Measurements from ENCODE around the gene TTC7B.

Gene TTC7B

GRCh38 chr14:90639641-90640040 is 176.6 kb downstream of the TTC7B start:
- TF ChIP-seq GATA3 (IDR thresholded peaks at IDR 0.05; ENCODE audit: low read depth, low read length) (no peak), GATA2 (IDR thresholded peaks at IDR 0.05; ENCODE audit: low read depth, low read length) (no peak)

- no peak for TF ChIP-seq GATA2 (IDR thresholded peaks at IDR 0.05; ENCODE audit: low read depth, low read length)
- TF ChIP-seq GATA3 (IDR thresholded peaks at IDR 0.05; ENCODE audit: low read depth, low read length) = no peak
Measured at GRCh38 chr14:90632871-90633270, 183.4 kb downstream of the TTC7B start.

- TF ChIP-seq GATA3 (IDR thresholded peaks at IDR 0.05; ENCODE audit: low read depth, low read length) = no peak
- TF ChIP-seq GATA2 (IDR thresholded peaks at IDR 0.05; ENCODE audit: low read depth, low read length) = no peak
Measured at GRCh38 chr14:90632451-90632850, 183.8 kb downstream of the TTC7B start.

GRCh38 chr14:90630171-90630806 is 185.9 kb downstream of the TTC7B start:
- TF ChIP-seq GATA2 (IDR thresholded peaks at IDR 0.05; ENCODE audit: low read depth, low read length) = no peak
- no peak for TF ChIP-seq GATA3 (IDR thresholded peaks at IDR 0.05; ENCODE audit: low read depth, low read length)

DNA sequence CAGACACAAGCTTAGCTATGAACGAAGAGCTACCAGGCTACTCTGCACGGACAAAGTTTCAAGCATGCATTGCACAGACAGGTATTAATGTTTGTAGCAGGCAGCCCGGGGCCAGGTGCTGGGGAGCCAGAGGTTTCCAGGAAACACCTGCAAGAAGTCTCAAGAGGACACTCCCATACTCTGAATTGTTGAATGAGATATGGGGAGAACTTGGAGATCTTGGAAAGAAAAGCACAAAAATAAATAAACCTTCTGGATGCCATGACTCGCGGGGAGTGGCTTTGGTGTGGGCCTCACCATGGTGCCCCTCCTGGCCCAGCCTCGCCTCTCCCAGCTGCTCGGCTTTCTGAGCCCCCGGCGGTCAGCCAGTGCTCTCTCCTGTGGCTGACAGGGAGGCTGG is 186.8 kb downstream of the TTC7B start:
- no peak for TF ChIP-seq GATA3 (IDR thresholded peaks at IDR 0.05; ENCODE audit: low read depth, low read length)
- no peak for TF ChIP-seq GATA2 (IDR thresholded peaks at IDR 0.05; ENCODE audit: low read depth, low read length)

DNA sequence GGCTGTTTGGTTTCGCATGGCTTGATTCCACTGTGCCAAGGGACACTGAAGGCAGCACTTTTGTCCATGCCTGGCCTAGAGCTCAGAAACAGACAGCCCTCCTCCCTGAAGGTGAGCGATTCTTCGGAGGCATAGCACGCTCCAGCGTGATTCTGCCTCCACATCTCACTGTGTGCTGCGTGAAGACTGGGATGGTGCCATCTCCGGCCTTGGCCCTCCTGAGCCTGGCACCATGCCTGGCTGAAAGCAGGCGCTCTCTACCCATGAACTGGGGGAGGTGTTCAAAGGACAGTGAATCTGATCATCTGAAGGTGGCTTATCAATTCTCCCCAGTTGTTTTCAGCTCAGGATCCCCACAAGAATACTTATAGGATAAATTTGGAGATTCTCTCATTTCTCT is 187.4 kb downstream of the TTC7B start:
- no peak for TF ChIP-seq GATA2 (IDR thresholded peaks at IDR 0.05; ENCODE audit: low read depth, low read length)

DNA sequence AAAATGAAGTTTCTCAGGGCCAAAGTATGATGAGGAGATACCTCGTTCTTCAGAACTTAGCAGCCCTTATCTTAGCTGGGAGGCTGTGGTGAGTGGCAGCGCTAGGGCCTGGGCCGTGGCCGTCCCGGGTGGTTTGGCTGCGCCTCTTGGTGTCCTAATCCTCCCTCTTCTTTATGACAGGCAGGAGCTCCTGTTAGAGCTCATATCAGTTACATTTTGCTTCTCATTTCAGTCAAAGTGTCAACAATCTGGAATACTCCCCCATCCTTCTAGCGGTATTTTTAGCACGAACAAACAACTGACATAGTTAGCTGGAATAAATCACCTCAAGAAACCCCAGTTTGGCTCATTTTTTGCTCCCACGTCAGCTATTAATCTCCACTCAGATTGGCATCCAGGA is 188.8 kb downstream of the TTC7B start:
- TF ChIP-seq GATA3 (IDR thresholded peaks at IDR 0.05; ENCODE audit: low read depth, low read length) = no peak
- TF ChIP-seq GATA2 (IDR thresholded peaks at IDR 0.05; ENCODE audit: low read depth, low read length) = no peak

DNA sequence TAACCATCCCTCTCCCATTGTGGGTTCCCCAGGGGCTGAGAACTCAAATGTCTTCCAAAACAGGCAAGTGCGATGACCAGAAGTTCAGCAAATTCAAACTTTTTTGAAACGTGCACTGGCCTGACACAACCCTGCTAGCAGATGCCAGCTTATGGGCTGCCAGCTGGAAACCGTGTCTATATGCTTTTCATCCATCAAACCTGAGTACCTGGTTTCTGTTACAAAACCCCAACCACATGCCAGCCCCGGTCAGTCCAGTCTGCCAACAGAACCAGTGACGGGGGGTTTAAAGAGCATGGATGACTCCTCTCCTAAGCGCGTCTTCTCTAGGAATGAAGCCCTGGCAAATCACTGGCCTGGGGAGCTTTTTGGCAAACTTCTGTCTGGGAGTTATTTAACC is 189.7 kb downstream of the TTC7B start:
- TF ChIP-seq GATA2 (IDR thresholded peaks at IDR 0.05; ENCODE audit: low read depth, low read length) (no peak), GATA3 (IDR thresholded peaks at IDR 0.05; ENCODE audit: low read depth, low read length) (no peak)

DNA sequence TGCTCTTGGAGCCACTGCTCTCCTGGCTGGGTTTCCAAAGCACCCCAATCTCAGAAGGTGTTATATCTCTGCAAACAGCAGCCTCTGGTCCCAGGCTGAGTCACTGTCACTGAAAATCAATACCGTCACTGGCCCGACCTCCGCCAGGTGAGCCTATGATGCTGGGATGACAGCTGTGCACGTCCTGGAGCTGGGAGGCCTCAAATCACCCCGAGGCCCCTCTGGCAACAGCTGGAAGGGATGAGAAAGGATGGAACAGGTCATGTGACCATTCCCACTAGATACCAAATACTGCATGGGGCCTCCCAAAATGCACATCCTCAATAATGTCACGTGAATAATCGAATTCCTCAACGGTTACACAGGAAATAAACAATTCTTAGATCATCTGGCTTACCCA is 190.8 kb downstream of the TTC7B start:
- TF ChIP-seq GATA3 (IDR thresholded peaks at IDR 0.05; ENCODE audit: low read depth, low read length) (no peak), GATA2 (IDR thresholded peaks at IDR 0.05; ENCODE audit: low read depth, low read length) (no peak)

DNA sequence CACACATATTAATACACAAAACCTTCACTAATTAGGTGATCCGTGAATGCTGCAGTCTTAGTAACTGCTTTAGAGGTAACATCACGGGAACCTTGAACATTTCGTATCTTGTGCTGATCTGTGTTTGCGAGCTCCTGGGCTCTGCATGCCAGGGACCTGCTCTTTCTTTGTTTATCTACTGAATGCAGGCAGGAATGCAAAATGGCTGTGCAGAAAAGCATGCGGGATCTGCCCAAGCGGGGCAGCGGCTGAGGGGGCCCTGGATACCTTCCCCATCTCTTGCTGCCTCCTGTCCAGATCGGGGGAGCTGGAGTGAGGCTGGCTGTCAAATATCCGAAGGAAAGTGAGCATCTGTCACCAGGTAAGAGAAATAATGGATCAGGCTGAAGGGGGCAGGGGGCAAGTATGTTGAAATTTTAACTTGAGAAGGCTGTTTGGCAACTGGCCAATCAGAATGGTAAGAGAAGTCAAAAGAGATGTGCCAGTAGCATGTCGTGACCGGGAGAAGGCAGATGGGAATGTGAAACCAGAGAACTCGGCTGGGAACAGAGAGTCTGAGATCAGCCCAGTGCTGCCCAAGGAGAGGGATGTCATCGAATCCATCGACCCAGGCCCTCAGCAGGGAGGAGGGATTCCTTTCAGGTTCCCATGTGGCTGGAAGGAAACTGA is 191.4 kb downstream of the TTC7B start:
- TF ChIP-seq GATA2 (IDR thresholded peaks at IDR 0.05; ENCODE audit: low read depth, low read length) = no peak
- TF ChIP-seq GATA3 (IDR thresholded peaks at IDR 0.05; ENCODE audit: low read depth, low read length) = no peak

- no peak for TF ChIP-seq GATA2 (IDR thresholded peaks at IDR 0.05; ENCODE audit: low read depth, low read length)
- no peak for TF ChIP-seq GATA3 (IDR thresholded peaks at IDR 0.05; ENCODE audit: low read depth, low read length)
Measured at GRCh38 chr14:90624227-90624626, 192.0 kb downstream of the TTC7B start.

DNA sequence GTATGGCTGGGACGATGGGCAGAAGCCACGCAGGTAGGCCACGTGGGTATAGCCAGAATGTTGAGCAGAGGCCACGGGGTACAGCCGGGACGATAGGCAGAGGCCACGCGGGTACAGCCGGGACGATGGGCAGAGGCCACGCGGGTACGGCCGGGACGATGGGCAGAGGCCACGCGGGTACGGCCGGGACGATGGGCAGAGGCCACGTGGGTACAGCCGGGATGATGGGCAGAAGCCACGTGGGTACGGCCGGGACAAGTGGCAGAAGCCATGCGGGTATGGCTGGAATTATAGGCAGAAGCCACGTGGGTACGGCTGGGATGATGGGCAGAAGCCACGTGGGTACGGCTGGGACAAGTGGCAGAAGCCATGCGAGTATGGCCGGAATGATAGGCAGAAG is 195.0 kb downstream of the TTC7B start:
- TF ChIP-seq GATA2 (IDR thresholded peaks at IDR 0.05; ENCODE audit: low read depth, low read length) (no peak), GATA3 (IDR thresholded peaks at IDR 0.05; ENCODE audit: low read depth, low read length) (no peak)

DNA sequence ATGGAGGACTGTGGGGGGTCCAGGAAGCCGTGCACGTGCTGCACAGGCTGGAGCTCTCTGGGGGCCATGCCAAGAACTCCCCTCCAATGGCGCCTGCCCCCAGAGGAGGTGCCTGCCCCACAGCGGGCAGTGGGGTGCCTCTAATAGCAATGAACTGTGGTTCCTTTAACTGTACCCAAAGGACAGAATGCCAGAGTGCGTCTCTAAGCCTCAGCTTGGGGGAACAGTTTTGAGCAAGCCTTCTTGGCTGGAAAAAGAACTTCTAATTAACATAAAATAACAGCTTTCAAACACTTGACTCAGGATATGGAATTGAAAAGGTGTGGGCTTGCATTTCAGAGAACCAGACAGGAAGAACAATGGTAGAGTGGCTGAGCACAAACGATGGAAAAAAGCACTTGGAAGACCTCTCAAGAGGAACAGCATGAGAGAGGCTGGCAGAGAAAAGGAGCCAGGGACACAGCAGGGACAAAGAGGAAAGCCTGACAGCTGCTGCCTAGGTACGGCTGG is 195.6 kb downstream of the TTC7B start:
- TF ChIP-seq GATA3 (IDR thresholded peaks at IDR 0.05; ENCODE audit: low read depth, low read length) (no peak), GATA2 (IDR thresholded peaks at IDR 0.05; ENCODE audit: low read depth, low read length) (no peak)

DNA sequence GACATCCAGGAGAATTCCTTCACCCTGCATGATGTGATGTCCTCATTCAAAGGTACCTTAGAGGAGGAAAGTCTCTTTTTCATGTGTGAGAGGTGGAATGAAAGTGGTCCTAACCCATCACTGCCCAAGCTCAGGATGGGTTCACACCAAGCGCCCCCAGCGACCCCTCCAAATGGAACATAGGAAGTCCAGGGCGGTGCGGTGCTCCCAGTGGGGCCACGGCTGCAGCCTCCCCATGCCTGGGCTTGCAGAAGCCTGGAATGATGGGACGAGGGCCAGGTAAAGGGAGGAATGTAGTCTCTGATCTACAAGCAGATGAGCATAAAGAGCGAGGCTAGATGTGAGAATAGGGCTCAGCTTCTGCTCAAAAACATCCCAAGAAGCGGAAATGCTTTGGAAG is 196.3 kb downstream of the TTC7B start:
- no peak for TF ChIP-seq GATA3 (IDR thresholded peaks at IDR 0.05; ENCODE audit: low read depth, low read length)
- TF ChIP-seq GATA2 (IDR thresholded peaks at IDR 0.05; ENCODE audit: low read depth, low read length) = no peak

DNA sequence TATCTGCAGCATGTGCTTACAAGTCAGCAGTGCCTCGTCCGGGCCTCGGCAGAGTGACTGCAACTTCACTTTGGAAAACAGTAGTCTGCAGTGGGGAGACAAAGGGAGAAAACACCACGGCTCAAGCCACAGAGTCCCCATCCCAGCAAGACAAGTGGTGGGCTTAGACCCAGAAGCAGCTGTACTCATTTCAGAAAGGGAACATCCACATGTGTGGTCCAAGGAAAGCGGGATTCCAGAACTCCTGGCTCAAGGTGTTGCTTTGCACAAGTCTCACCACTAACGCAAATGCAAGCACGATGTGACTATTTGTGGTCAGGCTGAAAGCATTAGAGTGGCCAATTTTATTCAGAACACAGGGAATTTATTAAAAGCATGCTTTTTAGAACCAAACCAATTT is 198.3 kb downstream of the TTC7B start:
- no peak for TF ChIP-seq GATA2 (IDR thresholded peaks at IDR 0.05; ENCODE audit: low read depth, low read length)
- no peak for TF ChIP-seq GATA3 (IDR thresholded peaks at IDR 0.05; ENCODE audit: low read depth, low read length)
